ENCODE results near the gene PAX3.

Gene PAX3

DNA sequence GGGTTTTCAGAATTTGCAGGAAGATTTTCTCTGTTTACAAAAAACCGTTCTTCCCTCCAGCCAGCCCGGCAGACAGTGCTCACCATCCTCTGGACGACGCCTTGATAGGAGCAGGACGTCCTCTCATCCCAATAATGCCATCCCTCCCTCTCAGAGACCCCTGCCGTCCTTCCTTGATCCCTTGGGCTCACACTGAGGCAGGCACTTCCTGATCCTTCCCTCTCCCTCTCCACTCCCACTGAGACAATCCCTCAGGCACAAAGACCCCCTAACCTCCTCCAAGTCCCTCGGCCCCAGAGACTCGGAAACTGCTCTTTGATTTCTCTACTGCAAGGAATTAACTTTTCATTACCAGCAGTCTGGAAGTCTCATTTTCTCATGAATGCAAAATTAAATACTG lies 42.5 kb downstream of the PAX3 start:
- H3K4me3 ChIP-seq (ENCODE audit: low read length): no peak overlapping the region
- H3K9ac ChIP-seq (ENCODE audit: low read length): no peak overlapping the region
- no peaks in the 10 kb centered on the region for H3K9me3 ChIP-seq (replicated peaks; ENCODE audit: insufficient read depth, low read length)
- TF ChIP-seq EZH2phosphoT487 (IDR thresholded peaks at IDR 0.05; ENCODE audit: low read length) (no peak), EZH2 (optimal IDR thresholded peaks at IDR 0.05; ENCODE audit: low read depth, low read length) (no peak), CTCF (IDR thresholded peaks at IDR 0.05; ENCODE audit: low read length) (no peak)
- no peaks in the 10 kb centered on the region for H3F3A ChIP-seq (ENCODE audit: insufficient read depth, low read length)
- H2AFZ ChIP-seq (ENCODE audit: low read length): no peak overlapping the region
- H3K27ac ChIP-seq (ENCODE audit: low read length): no peak overlapping the region
- H3K36me3 ChIP-seq (replicated peaks; ENCODE audit: insufficient read depth, low read length): no peaks in the 10 kb centered on the region
- H3K27me3 ChIP-seq (replicated peaks; ENCODE audit: insufficient read depth, low read length): no peaks in the 10 kb centered on the region
- H4K20me1 ChIP-seq (ENCODE audit: insufficient read depth, low read length): no peaks in the 10 kb centered on the region
- no peaks in the 10 kb centered on the region for H3K4me1 ChIP-seq (ENCODE audit: low read length)
- no peaks in the 10 kb centered on the region for H3K79me2 ChIP-seq (ENCODE audit: low read length)
- H3K9me2 ChIP-seq (replicated peaks; ENCODE audit: insufficient read depth, low read length): no peaks in the 10 kb centered on the region
- H3K4me2 ChIP-seq (ENCODE audit: low read depth, low read length): no peak overlapping the region
- no peak for DNase-seq

GRCh38 chr2:222255090-222255489 lies 43.7 kb downstream of the PAX3 start:
- TF ChIP-seq EZH2phosphoT487 (IDR thresholded peaks at IDR 0.05; ENCODE audit: low read length): no peak
- TF ChIP-seq CTCF (IDR thresholded peaks at IDR 0.05; ENCODE audit: low read length): no peak
- no peak for TF ChIP-seq EZH2 (optimal IDR thresholded peaks at IDR 0.05; ENCODE audit: low read depth, low read length)
- Histone ChIP-seq H3K9me3 (replicated peaks; ENCODE audit: insufficient read depth, low read length) (no peaks in the 10 kb centered on the region), H3K4me2 (ENCODE audit: low read depth, low read length) (no peak overlapping the region)

GRCh38 chr2:222250313-222250712 lies 48.5 kb downstream of the PAX3 start:
- no peaks in the 10 kb centered on the region for H4K20me1 ChIP-seq (ENCODE audit: insufficient read depth, low read length)
- H3K4me3 ChIP-seq (ENCODE audit: low read length): no peak overlapping the region
- no peaks in the 10 kb centered on the region for H3F3A ChIP-seq (ENCODE audit: insufficient read depth, low read length)
- H2AFZ ChIP-seq (ENCODE audit: low read length): no peak overlapping the region
- no peaks in the 10 kb centered on the region for H3K79me2 ChIP-seq (ENCODE audit: low read length)
- no peaks in the 10 kb centered on the region for H3K4me1 ChIP-seq (ENCODE audit: low read length)
- no peak overlapping the region for H3K4me2 ChIP-seq (ENCODE audit: low read depth, low read length)
- no peaks in the 10 kb centered on the region for H3K36me3 ChIP-seq (replicated peaks; ENCODE audit: insufficient read depth, low read length)
- no peak overlapping the region for H3K9ac ChIP-seq (ENCODE audit: low read length)
- DNase-seq: peak; percentile 37
- TF ChIP-seq EZH2phosphoT487 (IDR thresholded peaks at IDR 0.05; ENCODE audit: low read length): no peak
- no peak for TF ChIP-seq EZH2 (optimal IDR thresholded peaks at IDR 0.05; ENCODE audit: low read depth, low read length)
- TF ChIP-seq CTCF (IDR thresholded peaks at IDR 0.05; ENCODE audit: low read length): no peak
- no peaks in the 10 kb centered on the region for H3K9me3 ChIP-seq (replicated peaks; ENCODE audit: insufficient read depth, low read length)
- H3K27ac ChIP-seq (ENCODE audit: low read length): no peak overlapping the region
- H3K27me3 ChIP-seq (replicated peaks; ENCODE audit: insufficient read depth, low read length): no peaks in the 10 kb centered on the region
- no peaks in the 10 kb centered on the region for H3K9me2 ChIP-seq (replicated peaks; ENCODE audit: insufficient read depth, low read length)

More at GRCh38 chr2:222255090-222255489, 43.7 kb downstream of the PAX3 start:
- no peak overlapping the region for H3K9ac ChIP-seq (ENCODE audit: low read length)
- no peak for DNase-seq
- no peaks in the 10 kb centered on the region for H3K4me1 ChIP-seq (ENCODE audit: low read length)
- no peaks in the 10 kb centered on the region for H3K9me2 ChIP-seq (replicated peaks; ENCODE audit: insufficient read depth, low read length)
- no peaks in the 10 kb centered on the region for H3K79me2 ChIP-seq (ENCODE audit: low read length)
- H3K4me3 ChIP-seq (ENCODE audit: low read length): no peak overlapping the region
- no peaks in the 10 kb centered on the region for H3F3A ChIP-seq (ENCODE audit: insufficient read depth, low read length)
- H3K36me3 ChIP-seq (replicated peaks; ENCODE audit: insufficient read depth, low read length): no peaks in the 10 kb centered on the region
- no peaks in the 10 kb centered on the region for H4K20me1 ChIP-seq (ENCODE audit: insufficient read depth, low read length)
- H2AFZ ChIP-seq (ENCODE audit: low read length): no peak overlapping the region
- H3K27ac ChIP-seq (ENCODE audit: low read length): no peak overlapping the region
- no peaks in the 10 kb centered on the region for H3K27me3 ChIP-seq (replicated peaks; ENCODE audit: insufficient read depth, low read length)

Data from MM.1S (cell line).